ENCODE data around the gene PTPRD. TPM values are rescaled to one million over a fixed set of nuclear protein-coding genes. Genes with fewer than 3 reads are reported as not detected.

The PTPRD gene
- total and polyA plus RNA-seq, 2 of the 4 experiments (the other 2 are of a cell fraction): 0.07 to 0.18 TPM

GRCh38 chr9:9399982-9400381 lies 1212.8 kb downstream of the PTPRD start:
- Histone ChIP-seq H2AK5ac (ENCODE audit: low read depth, low read length) (no peak overlapping the region), H3K4me3 (ENCODE audit: insufficient read depth, low read depth, low read length) (no peak overlapping the region), H3K23ac (ENCODE audit: low read depth, low read length) (no peak overlapping the region), H3K18ac (ENCODE audit: low read depth, low read length) (no peak overlapping the region), H3K9ac (ENCODE audit: low read depth, low read length) (no peak overlapping the region), H3K36me3 (ENCODE audit: control insufficient read depth, insufficient read depth, low read length) (no peaks in the 10 kb centered on the region), H2AFZ (replicated peaks; ENCODE audit: low read length, poor library complexity) (no peak overlapping the region), H3K4me1 (ENCODE audit: control insufficient read depth, insufficient read depth, low read length) (no peaks in the 10 kb centered on the region), H4K20me1 (ENCODE audit: insufficient read depth, low read length) (no peaks in the 10 kb centered on the region), H3K9me1 (ENCODE audit: insufficient read depth, low read length) (no peaks in the 10 kb centered on the region), H4K5ac (ENCODE audit: low read depth, low read length) (no peak overlapping the region), H3K27ac (ENCODE audit: insufficient read depth, low read length) (no peak overlapping the region), H2BK20ac (ENCODE audit: low read depth, low read length) (no peak overlapping the region), H3K79me1 (ENCODE audit: low read depth in 1 of 2, low read length in 2 of 2) (no peaks in the 10 kb centered on the region), H3K56ac (ENCODE audit: extremely low read depth, insufficient read depth, low read length) (no peak overlapping the region), H2BK120ac (ENCODE audit: low read depth, low read length) (no peak overlapping the region), H3K27me3 (ENCODE audit: control insufficient read depth, insufficient read depth, low read length) (no peaks in the 10 kb centered on the region), H2BK15ac (ENCODE audit: low read depth, low read length) (no peak overlapping the region), H3K4ac (ENCODE audit: low read depth, low read length) (no peak overlapping the region), H4K8ac (ENCODE audit: low read depth in 2 of 2, low read length in 2 of 2) (no peak overlapping the region), H3K14ac (replicated peaks; ENCODE audit: low read depth, low read length) (no peak overlapping the region), H3K4me2 (ENCODE audit: low read depth, low read length) (no peak overlapping the region), H4K91ac (ENCODE audit: insufficient read depth, low read depth, low read length) (no peak overlapping the region), H2BK5ac (ENCODE audit: low read depth, low read length, poor library complexity, severe bottlenecking) (no peak overlapping the region), H2AK9ac (replicated peaks; ENCODE audit: low read depth, low read length, poor library complexity) (no peak overlapping the region), H3K9me3 (ENCODE audit: control insufficient read depth, insufficient read depth, low read length) (peaks cover 2% of the 10 kb centered on the region)
- BruUV-seq (replicated peaks): no TSS peak
- dilution Hi-C loops (cut with HindIII; ENCODE audit: low sequenced_read_pairs, unreplicated experiment) (no loop called here), in situ Hi-C loops (cut with MboI; ENCODE audit: low sequenced_read_pairs) (no loop called here), intact Hi-C loops (cut with micrococcal nuclease) (no loop called here)
- CTCF ChIA-PET: no interaction called here
- ATAC-seq (ENCODE audit: low read depth): no peak
- TF ChIP-seq MAFK (IDR thresholded peaks at IDR 0.05; ENCODE audit: low read depth, low read length): peak; percentile 77
- no peak for TF ChIP-seq MAZ (IDR thresholded peaks at IDR 0.05; ENCODE audit: borderline replicate concordance, low read depth, low read length)
- POLR2A ChIA-PET (ENCODE audit: unreplicated experiment): no interaction called here
- no peak for DNase-seq
- whole genome bisulfite sequencing, 2 experiments (ENCODE audit: extremely low coverage in 2 of 2, insufficient read length in 1 of 2): no CpG with 5 or more reads among the region's 2 CpGs
